Measurements from ENCODE around the gene PAIP2. TPM values are rescaled to one million over a fixed set of nuclear protein-coding genes. Genes with fewer than 3 reads are reported as not detected.

Gene PAIP2
- total RNA-seq, 1 donor from 2014 or later, result 86.6 TPM

- Histone ChIP-seq H3K27me3 (ENCODE audit: control insufficient read depth in 3 of 3, insufficient read depth in 3 of 3, low read length in 3 of 3) (no peaks in the 10 kb centered on the region), H3K4me1 (ENCODE audit: control insufficient read depth in 3 of 3, insufficient read depth in 3 of 3, low read length in 3 of 3) (peaks cover 65 to 77% (median 70%) of the 10 kb centered on the region in 3 donors), H3K27ac (ENCODE audit: low read depth, low read length) (peak overlapping the region; percentile 87), H3K36me3 (ENCODE audit: control insufficient read depth in 3 of 3, insufficient read depth in 3 of 3, low read length in 3 of 3) (peaks cover 0 to 9% (median 2%) of the 10 kb centered on the region in 3 donors), H3K4me3 (ENCODE audit: low read length in 3 of 3) (peak overlapping the region; percentile 23 to 28 (median 23)), H3K9me3 (ENCODE audit: control insufficient read depth in 3 of 3, low read length in 3 of 3) (no peaks in the 10 kb centered on the region), H3K9ac (ENCODE audit: low read depth in 1 of 3, low read length in 3 of 3) (peak overlapping the region in 2 of 3 donors; percentile 55 to 75)
Observed at GRCh38 chr5:139415221-139415861, 73.7 kb downstream of the PAIP2 start.

- no peaks in the 10 kb centered on the region for H3K27me3 ChIP-seq (ENCODE audit: control insufficient read depth in 3 of 3, insufficient read depth in 3 of 3, low read length in 3 of 3)
- H3K9me3 ChIP-seq (ENCODE audit: control insufficient read depth in 3 of 3, low read length in 3 of 3), result no peaks in the 10 kb centered on the region
- H3K9ac ChIP-seq (ENCODE audit: low read depth in 1 of 3, low read length in 3 of 3), result peak overlapping the region in 1 of 3 donors; percentile 75
- no peak overlapping the region for H3K4me3 ChIP-seq (ENCODE audit: low read length in 3 of 3)
- H3K27ac ChIP-seq (ENCODE audit: low read depth, low read length), result peak overlapping the region; percentile 87
- H3K36me3 ChIP-seq (ENCODE audit: control insufficient read depth in 3 of 3, insufficient read depth in 3 of 3, low read length in 3 of 3), result peaks cover 1 to 9% (median 2%) of the 10 kb centered on the region in 3 donors
- peaks cover 61 to 72% (median 66%) of the 10 kb centered on the region in 3 donors for H3K4me1 ChIP-seq (ENCODE audit: control insufficient read depth in 3 of 3, insufficient read depth in 3 of 3, low read length in 3 of 3)
Observed at GRCh38 chr5:139415869-139416268, 74.2 kb downstream of the PAIP2 start.

- H3K4me1 ChIP-seq (ENCODE audit: control insufficient read depth in 3 of 3, insufficient read depth in 3 of 3, low read length in 3 of 3), result peaks cover 57 to 67% (median 61%) of the 10 kb centered on the region in 3 donors
- peak overlapping the region; percentile 87 for H3K27ac ChIP-seq (ENCODE audit: low read depth, low read length)
- no peak overlapping the region for H3K4me3 ChIP-seq (ENCODE audit: low read length in 3 of 3)
- no peaks in the 10 kb centered on the region for H3K27me3 ChIP-seq (ENCODE audit: control insufficient read depth in 3 of 3, insufficient read depth in 3 of 3, low read length in 3 of 3)
- no peaks in the 10 kb centered on the region for H3K9me3 ChIP-seq (ENCODE audit: control insufficient read depth in 3 of 3, low read length in 3 of 3)
- H3K9ac ChIP-seq (ENCODE audit: low read depth in 1 of 3, low read length in 3 of 3), result peak overlapping the region in 1 of 3 donors; percentile 10
- peaks cover 2 to 11% (median 3%) of the 10 kb centered on the region in 3 donors for H3K36me3 ChIP-seq (ENCODE audit: control insufficient read depth in 3 of 3, insufficient read depth in 3 of 3, low read length in 3 of 3)
Observed at GRCh38 chr5:139416651-139417050, 75.0 kb downstream of the PAIP2 start.

DNA sequence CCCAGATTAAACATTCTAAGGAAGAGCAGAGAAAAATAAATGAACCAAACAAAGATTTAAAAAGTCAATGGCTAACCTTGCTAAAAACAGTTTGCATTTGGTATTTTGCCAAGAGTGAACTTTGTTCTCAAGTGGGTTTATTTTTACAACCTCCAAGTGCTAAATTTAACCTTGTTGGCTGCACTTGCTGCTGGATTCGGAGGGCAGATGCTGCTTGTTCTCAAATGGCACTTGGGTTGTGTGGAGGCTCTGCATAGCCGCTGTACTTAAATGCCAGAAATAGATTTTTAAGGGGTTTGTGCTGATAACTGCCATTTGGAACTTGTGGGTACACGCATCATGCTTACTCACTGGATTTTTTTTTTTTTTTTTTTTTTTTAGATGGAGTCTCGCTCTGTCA lies 75.6 kb downstream of the PAIP2 start:
- Histone ChIP-seq H3K4me3 (ENCODE audit: low read length in 3 of 3) (no peak overlapping the region), H3K4me1 (ENCODE audit: control insufficient read depth in 3 of 3, insufficient read depth in 3 of 3, low read length in 3 of 3) (peaks cover 57 to 67% (median 61%) of the 10 kb centered on the region in 3 donors), H3K9ac (ENCODE audit: low read depth in 1 of 3, low read length in 3 of 3) (peak overlapping the region in 2 of 3 donors; percentile 10 to 43), H3K9me3 (ENCODE audit: control insufficient read depth in 3 of 3, low read length in 3 of 3) (no peaks in the 10 kb centered on the region), H3K27ac (ENCODE audit: low read depth, low read length) (peak overlapping the region; percentile 87), H3K27me3 (ENCODE audit: control insufficient read depth in 3 of 3, insufficient read depth in 3 of 3, low read length in 3 of 3) (no peaks in the 10 kb centered on the region), H3K36me3 (ENCODE audit: control insufficient read depth in 3 of 3, insufficient read depth in 3 of 3, low read length in 3 of 3) (peaks cover 2 to 11% (median 3%) of the 10 kb centered on the region in 3 donors)

DNA sequence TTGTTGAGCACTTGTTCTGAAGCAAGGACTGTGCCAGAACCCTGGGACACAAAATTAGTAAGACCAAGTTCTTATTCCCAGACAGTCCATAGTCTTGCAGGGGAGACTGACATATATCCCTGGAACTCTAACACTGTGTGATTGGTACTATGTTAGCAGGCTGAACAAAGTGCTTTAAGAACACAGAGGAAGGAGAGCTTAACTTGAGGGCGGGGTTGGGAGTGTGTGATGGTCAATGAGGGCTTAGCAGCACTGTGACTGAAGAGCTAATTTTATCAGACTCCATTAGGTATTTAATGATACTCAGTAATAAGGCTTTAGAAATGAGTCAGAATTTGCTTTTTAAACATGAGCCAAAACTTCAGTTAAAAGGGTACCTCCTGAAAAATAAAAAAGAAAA lies 77.1 kb downstream of the PAIP2 start:
- Histone ChIP-seq H3K36me3 (ENCODE audit: control insufficient read depth in 3 of 3, insufficient read depth in 3 of 3, low read length in 3 of 3) (peaks cover 2 to 10% (median 5%) of the 10 kb centered on the region in 3 donors), H3K9me3 (ENCODE audit: control insufficient read depth in 3 of 3, low read length in 3 of 3) (no peaks in the 10 kb centered on the region), H3K27me3 (ENCODE audit: control insufficient read depth in 3 of 3, insufficient read depth in 3 of 3, low read length in 3 of 3) (no peaks in the 10 kb centered on the region), H3K9ac (ENCODE audit: low read depth in 1 of 3, low read length in 3 of 3) (peak overlapping the region; percentile 39 to 76 (median 44)), H3K4me3 (ENCODE audit: low read length in 3 of 3) (peak overlapping the region in 1 of 3 donors; percentile 1), H3K27ac (ENCODE audit: low read depth, low read length) (peak overlapping the region; percentile 87), H3K4me1 (ENCODE audit: control insufficient read depth in 3 of 3, insufficient read depth in 3 of 3, low read length in 3 of 3) (peaks cover 57 to 67% (median 59%) of the 10 kb centered on the region in 3 donors)

Small RNA genes lying within 50 kb of the gene (small RNA-seq; reads per million reads assigned to genes)
- gene RNA5SP195, result not detected

Other genes with a start within 250 kb of the PAIP2 start
- gene SIL1, start 143.5 kb upstream of the PAIP2 start, total RNA-seq, result 26.1 TPM
- gene MATR3, start 48.1 kb upstream of the PAIP2 start, total RNA-seq, result 169 TPM
- gene SLC23A1, start 41.4 kb downstream of the PAIP2 start, total RNA-seq, result not detected
- gene MZB1, start 48.1 kb downstream of the PAIP2 start, total RNA-seq, result 0.52 TPM
- 23.5 TPM for gene PROB1, start 53.2 kb downstream of the PAIP2 start, total RNA-seq
- 12.0 TPM for gene SPATA24, start 62.2 kb downstream of the PAIP2 start, total RNA-seq
- 16.2 TPM for gene DNAJC18, start 97.7 kb downstream of the PAIP2 start, total RNA-seq
- gene ECSCR, start 120.9 kb downstream of the PAIP2 start, total RNA-seq, result 17.2 TPM
- gene SMIM33, start 129.2 kb downstream of the PAIP2 start, total RNA-seq, result not detected
- gene STING1, start 140.9 kb downstream of the PAIP2 start, total RNA-seq, result 14.6 TPM
- gene UBE2D2, start 219.5 kb downstream of the PAIP2 start, total RNA-seq, result 81.9 TPM

Data from skeletal muscle tissue (tissue), 5 donors.